CD4-positive, CD25-positive, alpha-beta regulatory T cell (primary cell): ENCODE measurements around the gene SRD5A1. TPM values are rescaled to one million over a fixed set of nuclear protein-coding genes. Genes with fewer than 3 reads are reported as not detected.

Experiments used
- ATAC-seq, 2 donors: fragments of 150-1000 bp; cut with Tn5 transposase; one replicate each; pipeline ENCODE4 v1.10.0; 2021; ENCODE audit warnings: low read depth in 2 of 2, moderate number of reproducible peaks in 2 of 2, moderate library complexity in 1 of 2
- DNase-seq, 3 donors: peaks; one replicate each; pipeline versions ENCODE4 v3.0.0 to v3.0.0-alpha.2; 2012 to 2022; ENCODE audit warnings: mixed read lengths in 1 of 3
- H3K27ac ChIP-seq: one replicate; pipeline ENCODE4 v1.7.0; 2013; ENCODE audit warnings: mild to moderate bottlenecking, low read length; ENCODE audit not compliant: insufficient read depth, poor library complexity, severe bottlenecking
- H3K27me3 ChIP-seq: one replicate; pipeline ENCODE4 v1.7.0; 2013; ENCODE audit warnings: low read length; ENCODE audit not compliant: control insufficient read depth, insufficient read depth
- H3K36me3 ChIP-seq: one replicate; pipeline ENCODE4 v1.7.0; 2013; ENCODE audit warnings: mild to moderate bottlenecking, low read length, moderate library complexity; ENCODE audit not compliant: control insufficient read depth, insufficient read depth
- H3K4me1 ChIP-seq: 2 replicates; pipeline ENCODE4 v1.7.0; 2013; ENCODE audit warnings: mild to moderate bottlenecking, low read length; ENCODE audit not compliant: insufficient read depth, control insufficient read depth, poor library complexity, severe bottlenecking
- H3K4me3 ChIP-seq: one replicate; pipeline ENCODE4 v1.7.0; 2013; ENCODE audit warnings: low read depth, mild to moderate bottlenecking, low read length, moderate library complexity
- H3K9me3 ChIP-seq, 2 experiments: 1 replicate in 1 of 2; 2 replicates in 1 of 2; pipeline ENCODE4 v1.7.0; 2013; ENCODE audit warnings: low read length in 2 of 2, mild to moderate bottlenecking in 1 of 2, moderate library complexity in 1 of 2; ENCODE audit not compliant: control insufficient read depth in 2 of 2
- H3K27ac Mint-ChIP-seq, 3 donors: one replicate each; pipeline ENCODE4 v1.8.0; 2020 to 2022; ENCODE audit warnings: mild to moderate bottlenecking in 3 of 3, mixed read lengths in 3 of 3, moderate library complexity in 2 of 3
- H3K27me3 Mint-ChIP-seq: one replicate; pipeline ENCODE4 v1.8.0; 2022; ENCODE audit warnings: mild to moderate bottlenecking, mixed read lengths
- H3K36me3 Mint-ChIP-seq: one replicate; pipeline ENCODE4 v1.8.0; 2020; ENCODE audit warnings: mixed read lengths
- H3K4me1 Mint-ChIP-seq, 4 donors: one replicate each; pipeline ENCODE4 v1.8.0; 2020 to 2022; ENCODE audit warnings: mixed read lengths in 4 of 4, mild to moderate bottlenecking in 1 of 4
- H3K4me3 Mint-ChIP-seq, 4 donors: one replicate each; pipeline ENCODE4 v1.8.0; 2020 to 2022; ENCODE audit warnings: mild to moderate bottlenecking in 4 of 4, mixed read lengths in 4 of 4, moderate library complexity in 3 of 4
- H3K9me3 Mint-ChIP-seq, 7 donors: one replicate each; pipeline ENCODE4 v1.8.0; 2020 to 2022; ENCODE audit warnings: mixed read lengths in 7 of 7, mild to moderate bottlenecking in 3 of 7, moderate library complexity in 2 of 7
- polyA plus RNA-seq, 4 donors: library from polyadenylated mRNA; unstranded; fragments of 300-500 nt; fragmentation: Illumina TruSeq; gene quantifications; one replicate each; pipeline ENCODE4 v1.2.3, GENCODE V29; 2021
- total RNA-seq: library from RNA; stranded (reverse); gene quantifications from one replicate; pipeline ENCODE4 v1.2.3, GENCODE V29; 2022

The SRD5A1 gene
- total and polyA plus RNA-seq, 5 donors from 2014 or later = 5.3 to 9.5 (median 6.3) TPM

DNA sequence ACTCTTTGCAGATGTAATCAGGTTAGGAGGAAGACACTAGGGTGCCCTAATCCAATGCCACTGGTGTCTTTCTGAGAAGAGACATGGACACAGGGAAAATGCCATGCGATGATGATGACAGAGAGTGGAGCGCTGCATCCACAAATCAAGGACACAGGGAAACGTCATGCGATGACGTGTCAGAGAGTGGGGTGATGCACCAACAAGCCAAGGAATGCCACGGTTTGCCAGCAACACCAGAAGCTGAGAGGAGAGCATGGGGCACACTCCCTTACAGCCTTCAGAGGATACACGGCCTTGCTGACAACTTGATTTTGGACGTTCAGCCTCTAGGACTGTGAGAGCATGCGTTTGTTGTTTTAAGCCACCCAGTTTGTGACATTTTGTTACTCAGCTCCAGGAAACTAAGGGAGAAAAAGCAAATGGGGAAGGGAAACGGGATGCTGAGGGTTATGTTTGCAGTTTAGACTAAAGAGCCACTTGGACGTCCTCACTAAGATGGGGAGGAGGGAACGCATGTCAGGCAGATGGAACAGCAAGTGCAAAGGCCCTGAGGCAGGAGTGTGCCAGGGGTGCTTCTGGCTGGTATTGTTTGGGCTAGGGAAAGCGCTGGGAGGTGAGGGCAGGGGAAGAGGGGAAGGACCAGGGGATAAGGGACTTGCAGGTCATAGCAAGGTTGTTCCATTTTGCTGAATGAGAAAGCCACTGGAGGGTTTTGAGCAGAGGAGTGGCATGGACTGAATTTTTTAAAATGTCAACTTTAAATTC lies 77.5 kb downstream of the SRD5A1 start:
- Histone ChIP-seq H3K27me3 (no peaks in the 10 kb centered on the region), H3K4me1 (peaks cover 18% of the 10 kb centered on the region), H3K9me3 (no peaks in the 10 kb centered on the region), H3K27ac (no peak overlapping the region), H3K36me3 (no peaks in the 10 kb centered on the region), H3K4me3 (no peak overlapping the region)
- H3K9me3 Mint-ChIP-seq = peaks cover 0 to 5% (median 0%) of the 10 kb centered on the region in 7 donors
- H3K4me3 Mint-ChIP-seq = peak overlapping the region; percentile 39 to 92 (median 90)
- peaks cover 0 to 17% (median 5%) of the 10 kb centered on the region in 4 donors for H3K4me1 Mint-ChIP-seq
- H3K36me3 Mint-ChIP-seq = no peaks in the 10 kb centered on the region
- peaks cover 6% of the 10 kb centered on the region for H3K27me3 Mint-ChIP-seq
- DNase-seq = no peak
- no peak for ATAC-seq
- H3K27ac Mint-ChIP-seq = peak overlapping the region in 2 of 3 donors; percentile 57 to 90

DNA sequence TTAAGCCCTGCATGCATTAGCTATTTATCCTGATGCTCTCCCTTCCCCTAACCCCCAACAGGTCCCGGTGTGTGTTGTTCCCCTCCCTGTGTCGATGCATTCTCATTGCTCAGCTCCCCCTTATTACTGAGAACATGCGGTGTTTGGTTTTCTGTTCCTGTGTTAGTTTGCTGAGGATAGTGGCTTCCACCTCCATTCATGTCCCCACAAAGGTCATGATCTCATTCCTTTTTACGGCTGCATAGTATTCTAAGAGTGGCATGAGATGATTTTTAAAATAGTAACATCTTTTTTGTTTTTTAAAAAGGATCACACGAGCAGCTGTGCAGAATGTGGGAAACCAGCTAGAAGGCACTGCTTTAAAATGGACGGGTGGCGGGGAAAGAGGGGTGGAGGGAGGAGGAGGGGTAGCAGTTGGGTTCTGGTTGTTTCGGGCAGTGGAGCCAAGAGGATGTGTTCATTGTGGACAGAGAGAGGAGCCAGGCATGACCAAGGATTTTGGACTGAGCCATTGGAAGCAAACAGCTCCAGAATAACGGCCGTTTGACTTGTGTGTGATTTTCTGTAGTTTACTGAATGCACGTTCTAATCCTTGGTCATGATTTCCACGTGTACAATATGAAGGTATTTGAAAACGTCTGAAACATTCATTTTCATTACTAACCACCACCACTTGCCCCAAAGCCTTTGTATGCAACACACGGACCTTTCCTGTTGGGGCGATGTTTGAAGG lies 78.3 kb downstream of the SRD5A1 start:
- H3K4me1 ChIP-seq = peaks cover 26% of the 10 kb centered on the region
- Mint-ChIP-seq H3K4me1 (peaks cover 0 to 23% (median 11%) of the 10 kb centered on the region in 4 donors), H3K27me3 (peaks cover 6% of the 10 kb centered on the region), H3K27ac (peak overlapping the region; percentile 80 to 95 (median 90)), H3K9me3 (peaks cover 0 to 5% (median 0%) of the 10 kb centered on the region in 7 donors), H3K36me3 (no peaks in the 10 kb centered on the region), H3K4me3 (peak overlapping the region; percentile 88 to 92 (median 90))
- no peaks in the 10 kb centered on the region for H3K9me3 ChIP-seq
- H3K4me3 ChIP-seq = peak overlapping the region; percentile 70
- H3K36me3 ChIP-seq = no peaks in the 10 kb centered on the region
- ATAC-seq (no peak), DNase-seq (no peak)
- H3K27ac ChIP-seq = peak overlapping the region; percentile 88
- no peaks in the 10 kb centered on the region for H3K27me3 ChIP-seq

DNA sequence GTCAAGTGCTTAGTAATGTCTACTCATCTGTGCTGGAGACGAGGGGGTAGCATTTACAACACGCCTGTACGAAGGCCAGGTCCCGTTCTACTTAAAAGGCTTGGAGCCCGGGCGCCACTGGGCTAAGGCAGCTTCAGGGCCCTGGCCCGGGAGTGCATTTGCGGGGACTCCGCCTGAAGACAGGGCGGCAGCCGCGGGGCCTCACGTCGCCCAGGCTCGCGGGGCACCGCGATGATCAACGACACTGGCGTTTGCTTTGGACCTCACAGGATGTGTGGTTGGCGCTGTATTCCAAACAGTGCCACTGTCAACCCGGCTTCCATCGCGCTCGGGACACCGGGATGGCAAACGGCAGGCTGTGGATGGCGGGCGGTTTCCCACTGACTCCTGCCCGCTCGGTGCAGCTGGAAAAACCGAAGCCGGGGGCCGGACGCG lies 78.9 kb downstream of the SRD5A1 start:
- Mint-ChIP-seq H3K27ac (peak overlapping the region; percentile 89 to 95 (median 90)), H3K9me3 (peaks cover 0 to 5% (median 0%) of the 10 kb centered on the region in 7 donors), H3K4me3 (peak overlapping the region; percentile 88 to 92 (median 90)), H3K27me3 (peaks cover 6% of the 10 kb centered on the region), H3K36me3 (no peaks in the 10 kb centered on the region), H3K4me1 (peaks cover 0 to 29% (median 16%) of the 10 kb centered on the region in 4 donors)
- peak overlapping the region; percentile 88 for H3K27ac ChIP-seq
- no peaks in the 10 kb centered on the region for H3K27me3 ChIP-seq
- peaks cover 32% of the 10 kb centered on the region for H3K4me1 ChIP-seq
- ATAC-seq (no peak), DNase-seq (peak; percentile 24 to 74 (median 46))
- no peaks in the 10 kb centered on the region for H3K36me3 ChIP-seq
- no peaks in the 10 kb centered on the region for H3K9me3 ChIP-seq
- peak overlapping the region; percentile 70 for H3K4me3 ChIP-seq

DNA sequence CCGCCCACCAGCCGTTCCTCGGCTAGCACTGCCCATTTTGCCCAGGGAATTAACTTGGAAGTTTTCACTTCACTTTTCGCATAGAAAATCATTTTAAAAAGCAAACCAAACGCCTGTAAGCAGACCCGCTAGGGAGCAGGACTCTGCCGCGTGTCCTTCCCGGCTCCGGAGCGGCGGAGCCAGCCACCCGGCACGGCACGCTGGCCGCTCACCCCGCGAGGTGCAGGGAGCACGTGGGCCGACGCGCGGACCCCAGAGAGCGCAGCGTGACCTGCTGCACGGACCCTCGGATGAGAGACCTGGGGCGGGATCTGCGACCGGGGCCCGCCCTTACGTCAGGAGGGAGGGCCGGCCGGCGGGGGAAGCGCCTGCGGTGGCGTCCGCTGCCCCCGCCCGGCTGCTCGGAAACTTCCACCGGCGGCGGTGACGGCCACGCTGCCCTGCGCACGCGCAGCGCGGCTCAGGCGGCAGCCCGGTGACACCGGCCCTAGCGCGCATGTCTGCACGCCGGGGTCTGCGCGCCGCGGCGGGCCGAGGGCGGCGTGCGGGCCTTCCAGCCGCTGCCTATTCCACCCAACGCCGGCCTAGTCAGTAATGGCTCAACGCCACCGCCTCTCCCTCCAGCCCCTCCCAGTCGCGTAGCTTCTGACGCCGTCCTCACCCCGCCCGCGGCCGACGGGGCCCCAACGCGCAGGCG lies 79.5 kb downstream of the SRD5A1 start:
- peak overlapping the region; percentile 88 for H3K27ac ChIP-seq

DNA sequence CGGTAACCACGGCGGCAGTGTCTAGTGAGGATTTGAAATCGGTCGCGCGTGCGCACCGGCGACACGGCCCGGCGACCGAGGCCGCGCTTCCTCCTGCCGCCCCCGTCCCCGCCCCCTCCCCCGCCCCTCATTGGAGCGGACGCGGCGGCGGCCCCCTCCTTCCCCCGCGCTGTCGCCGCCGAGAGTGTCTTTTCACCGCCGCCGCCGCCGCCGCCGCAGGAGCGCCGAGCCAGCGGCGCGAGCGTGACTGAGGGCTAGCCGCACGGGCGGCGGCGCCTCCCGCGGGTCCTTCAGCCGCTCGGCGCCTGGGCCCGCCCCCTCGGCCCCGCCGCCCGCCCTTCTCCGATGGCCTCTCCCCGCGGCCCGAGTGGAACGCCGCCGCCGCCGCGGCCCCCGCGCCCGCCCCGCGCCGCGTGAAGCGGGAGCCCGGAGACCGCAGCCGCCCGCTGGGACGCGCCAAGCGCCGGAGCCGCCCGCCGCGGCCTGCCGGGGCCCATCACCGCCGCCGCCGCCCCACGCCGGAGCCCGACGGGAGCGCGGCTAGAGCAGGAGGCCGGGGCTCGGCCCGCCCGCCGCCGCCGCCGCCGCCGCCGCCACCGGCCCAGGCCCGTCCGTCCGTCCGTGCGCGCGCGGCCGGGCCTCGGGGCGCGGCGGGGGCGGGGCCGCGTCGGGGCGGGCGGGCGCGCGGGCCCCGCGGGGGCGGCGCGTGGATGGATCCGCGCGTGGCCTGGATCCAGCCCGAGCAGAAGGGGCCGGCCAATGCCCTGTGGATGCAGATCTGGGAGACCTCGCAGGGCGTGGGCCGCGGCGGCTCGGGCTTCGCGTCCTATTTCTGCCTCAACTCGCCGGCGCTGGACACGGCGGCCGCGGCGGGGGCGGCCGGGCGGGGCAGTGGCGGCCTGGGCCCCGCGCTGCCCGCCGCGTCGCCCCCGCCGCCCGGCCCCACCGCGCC lies 80.3 kb downstream of the SRD5A1 start, which contains the start of gene TENT4A:
TSS of gene TENT4A (plus strand) at position 159 of the 952 bp plus-strand sequence. CDS start at position 711, 552 bp downstream.
- peak within 1 kb of the TSS; percentile 89 to 95 (median 90) for H3K27ac Mint-ChIP-seq

More for the DNA sequence above, 79.5 kb downstream of the SRD5A1 start:
- Histone ChIP-seq H3K9me3 (no peaks in the 10 kb centered on the region), H3K36me3 (no peaks in the 10 kb centered on the region), H3K4me3 (peak overlapping the region; percentile 70), H3K27me3 (no peaks in the 10 kb centered on the region), H3K4me1 (peaks cover 37% of the 10 kb centered on the region)
- peak overlapping the region; percentile 90 to 95 (median 92) for H3K4me3 Mint-ChIP-seq
- peaks cover 6% of the 10 kb centered on the region for H3K27me3 Mint-ChIP-seq
- no peaks in the 10 kb centered on the region for H3K36me3 Mint-ChIP-seq
- H3K27ac Mint-ChIP-seq = peak overlapping the region; percentile 89 to 95 (median 90)
- peaks cover 0 to 5% (median 0%) of the 10 kb centered on the region in 7 donors for H3K9me3 Mint-ChIP-seq
- DNase-seq (peak; percentile 95 to 98 (median 98)), ATAC-seq (peak; percentile 77 to 78)
- H3K4me1 Mint-ChIP-seq = peaks cover 0 to 35% (median 22%) of the 10 kb centered on the region in 4 donors

DNA sequence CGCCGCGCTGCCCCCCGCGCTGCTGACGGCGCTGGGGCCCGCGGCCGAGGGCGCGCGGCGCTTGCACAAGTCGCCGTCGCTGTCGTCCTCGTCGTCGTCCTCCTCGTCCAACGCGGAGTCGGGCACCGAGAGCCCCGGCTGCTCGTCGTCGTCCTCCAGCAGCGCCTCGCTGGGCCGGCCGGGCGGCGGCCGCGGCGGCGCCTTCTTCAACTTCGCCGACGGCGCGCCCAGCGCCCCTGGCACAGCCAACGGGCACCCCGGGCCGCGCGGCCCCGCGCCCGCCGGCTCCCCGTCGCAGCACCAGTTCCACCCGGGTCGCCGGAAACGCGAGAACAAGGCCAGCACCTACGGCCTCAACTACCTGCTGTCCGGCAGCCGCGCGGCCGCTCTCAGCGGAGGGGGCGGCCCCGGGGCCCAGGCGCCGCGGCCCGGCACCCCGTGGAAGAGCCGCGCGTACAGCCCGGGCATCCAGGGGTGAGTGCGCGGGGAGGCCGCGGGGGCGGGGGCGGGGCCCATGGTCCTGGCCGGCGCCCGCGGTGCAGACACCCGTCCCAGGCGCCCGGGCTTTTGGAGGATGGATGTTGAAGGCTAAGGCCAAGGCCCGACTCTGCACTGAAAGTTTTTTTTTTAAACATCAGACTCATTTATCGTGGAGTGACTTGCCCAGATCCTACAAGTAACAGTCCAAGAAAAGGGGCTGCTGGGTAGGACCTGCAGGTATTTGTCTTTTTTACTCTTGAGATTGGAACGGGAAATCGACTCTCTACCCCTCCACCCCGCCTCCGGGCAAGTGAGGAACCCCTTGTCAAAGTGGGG lies 81.2 kb downstream of the SRD5A1 start:
- H3K9me3 ChIP-seq = no peaks in the 10 kb centered on the region
- peaks cover 6% of the 10 kb centered on the region for H3K27me3 Mint-ChIP-seq
- peak overlapping the region; percentile 98 for H3K4me3 ChIP-seq
- peak overlapping the region; percentile 89 to 96 (median 93) for H3K4me3 Mint-ChIP-seq
- H3K27ac Mint-ChIP-seq = peak overlapping the region; percentile 89 to 95 (median 90)
- H3K27ac ChIP-seq = peak overlapping the region; percentile 64
- peaks cover 4% of the 10 kb centered on the region for H3K36me3 ChIP-seq
- no peaks in the 10 kb centered on the region for H3K27me3 ChIP-seq
- peak; percentile 18 to 39 (median 36) for DNase-seq
- peaks cover 12 to 52% (median 37%) of the 10 kb centered on the region in 4 donors for H3K4me1 Mint-ChIP-seq
- peaks cover 53% of the 10 kb centered on the region for H3K4me1 ChIP-seq
- ATAC-seq = no peak
- H3K36me3 Mint-ChIP-seq = peaks cover 10% of the 10 kb centered on the region
- peaks cover 0 to 5% (median 0%) of the 10 kb centered on the region in 7 donors for H3K9me3 Mint-ChIP-seq

More for the DNA sequence above, 80.3 kb downstream of the SRD5A1 start, which contains the start of gene TENT4A:
- DNase-seq (peak in 1 of 3 donors; percentile 29), ATAC-seq (no peak)
- Histone ChIP-seq H3K27ac (peak within 1 kb of the TSS; percentile 88), H3K4me3 (peak within 1 kb of the TSS; percentile 70), H3K9me3 (no peaks in the 10 kb centered on the region), H3K27me3 (no peaks in the 10 kb centered on the region), H3K36me3 (peaks cover under 1% of the 10 kb centered on the region), H3K4me1 (peaks cover 46% of the 10 kb centered on the region)
- Mint-ChIP-seq H3K4me3 (peak within 1 kb of the TSS; percentile 90 to 95 (median 92)), H3K27me3 (peaks cover 6% of the 10 kb centered on the region), H3K36me3 (peaks cover 6% of the 10 kb centered on the region), H3K9me3 (peaks cover 0 to 5% (median 0%) of the 10 kb centered on the region in 7 donors), H3K4me1 (peaks cover 6 to 43% (median 29%) of the 10 kb centered on the region in 4 donors)
